ENCODE data around the gene POLDIP3. TPM values are rescaled to one million over a fixed set of nuclear protein-coding genes. Genes with fewer than 3 reads are reported as not detected.

POLDIP3 gene
- total and polyA plus RNA-seq, 2 donors (not counting 3 experiments of a cell fraction or from before 2014, with no cell fraction given), result 29.3 to 60.4 TPM

DNA sequence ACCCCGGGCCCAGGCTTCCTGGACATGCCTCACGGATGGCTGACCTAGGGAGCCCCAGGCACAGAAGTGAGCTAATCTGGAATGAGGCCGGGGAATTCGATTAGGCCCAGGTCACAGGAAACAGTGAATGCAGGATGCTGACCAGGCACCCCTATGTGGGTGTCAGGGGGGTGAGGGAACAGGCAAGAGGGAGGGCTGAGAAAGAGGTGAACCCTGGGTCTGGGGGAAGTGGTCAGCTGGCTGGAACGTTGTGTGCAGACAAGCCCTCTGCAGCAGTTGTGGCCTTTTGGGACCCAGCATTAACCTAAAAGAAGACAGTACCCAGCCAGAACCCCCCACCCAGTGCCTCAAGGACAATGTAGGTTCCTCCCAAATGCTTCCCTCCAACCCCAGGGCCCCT, 52.8 kb downstream of the POLDIP3 start:
- H3K4me3 ChIP-seq (replicated peaks in 1 of 3; ENCODE audit: insufficient read depth in 1 of 3, low read depth in 1 of 3, low read length in 3 of 3), result no peak overlapping the region
- intact Hi-C loops (cut with micrococcal nuclease) (no loop called here), dilution Hi-C loops (cut with MboI; ENCODE audit: extremely low pct_ligation_motif_present, low sequenced_read_pairs) (no loop called here)
- no peak for TF ChIP-seq POLR2A (IDR thresholded peaks at IDR 0.05; ENCODE audit: low read depth, low read length)
- POLR2A ChIA-PET, result interaction anchor here (1.2 kb wide), 1 partner anchor 53 kb away, joined by 3 read pairs; no protein-coding TSS in a partner anchor
- H3K9ac ChIP-seq (replicated peaks; ENCODE audit: extremely low read depth, insufficient read depth, low read length), result no peak overlapping the region
- CTCF ChIA-PET, result interaction anchor here (1.7 to 2.7 kb wide), 3 partner anchors 10 to 391 kb away, joined by 4 to 10 read pairs (median 6); no protein-coding TSS in a partner anchor
- no peaks in the 10 kb centered on the region for H3K27me3 ChIP-seq (ENCODE audit: control insufficient read depth in 2 of 2, insufficient read depth in 2 of 2, low read length in 2 of 2)
- H3K36me3 ChIP-seq (ENCODE audit: control insufficient read depth in 2 of 2, extremely low read depth in 1 of 2, insufficient read depth in 2 of 2, low read length in 2 of 2), result no peaks in the 10 kb centered on the region
- no peak overlapping the region for H3K27ac ChIP-seq (ENCODE audit: insufficient read depth, low read depth, low read length)
- no peak overlapping the region for H3K4me2 ChIP-seq (ENCODE audit: insufficient read depth, low read length)
- no peaks in the 10 kb centered on the region for H4K20me1 ChIP-seq (replicated peaks; ENCODE audit: control insufficient read depth, extremely low read depth, insufficient read depth, low read length)
- DNase-seq (ENCODE audit: low read depth, low spot score) (no peak), FAIRE-seq (no peak)
- no peaks in the 10 kb centered on the region for H3K4me1 ChIP-seq (ENCODE audit: control insufficient read depth, extremely low read depth, insufficient read depth, low read length)
- H3K79me2 ChIP-seq (ENCODE audit: control insufficient read depth, insufficient read depth, low read length), result no peaks in the 10 kb centered on the region
- no peaks in the 10 kb centered on the region for H3K9me3 ChIP-seq (replicated peaks; ENCODE audit: control insufficient read depth, insufficient read depth, low read length)
- no TSS peak for BruUV-seq (replicated peaks)
- H2AFZ ChIP-seq (ENCODE audit: low read depth, low read length), result no peak overlapping the region
- no peaks in the 10 kb centered on the region for H3K9me1 ChIP-seq (replicated peaks; ENCODE audit: control insufficient read depth, extremely low read depth, insufficient read depth, low read length)

GRCh38 chr22:42560781-42561180, 53.9 kb downstream of the POLDIP3 start:
- H3K27me3 ChIP-seq (ENCODE audit: control insufficient read depth in 2 of 2, insufficient read depth in 2 of 2, low read length in 2 of 2), result no peaks in the 10 kb centered on the region
- intact Hi-C loops (cut with micrococcal nuclease) (no loop called here), dilution Hi-C loops (cut with MboI; ENCODE audit: extremely low pct_ligation_motif_present, low sequenced_read_pairs) (no loop called here)
- H3K9me1 ChIP-seq (replicated peaks; ENCODE audit: control insufficient read depth, extremely low read depth, insufficient read depth, low read length), result no peaks in the 10 kb centered on the region
- peak; percentile 49 to 64 for TF ChIP-seq CTCF (IDR thresholded peaks at IDR 0.05; ENCODE audit: extremely low read depth in 1 of 2, insufficient read depth in 1 of 2, low read depth in 1 of 2, low read length in 2 of 2)
- TF ChIP-seq POLR2AphosphoS5 (IDR thresholded peaks at IDR 0.05; ENCODE audit: insufficient read depth, low read depth, low read length), result no peak
- DNase-seq (ENCODE audit: low read depth, low spot score), result no peak
- no TSS peak for BruUV-seq (replicated peaks)
- no peak overlapping the region for H3K4me3 ChIP-seq (replicated peaks in 1 of 3; ENCODE audit: insufficient read depth in 1 of 3, low read depth in 1 of 3, low read length in 3 of 3)
- FAIRE-seq, result peak; percentile 55
- H2AFZ ChIP-seq (ENCODE audit: low read depth, low read length), result no peak overlapping the region
- no peaks in the 10 kb centered on the region for H4K20me1 ChIP-seq (replicated peaks; ENCODE audit: control insufficient read depth, extremely low read depth, insufficient read depth, low read length)
- H3K36me3 ChIP-seq (ENCODE audit: control insufficient read depth in 2 of 2, extremely low read depth in 1 of 2, insufficient read depth in 2 of 2, low read length in 2 of 2), result no peaks in the 10 kb centered on the region
- CTCF ChIA-PET, result interaction anchor here (1.0 to 2.7 kb wide), 5 partner anchors 9 to 27 kb away, joined by 3 to 10 read pairs (median 3); no protein-coding TSS in a partner anchor
- no peak overlapping the region for H3K27ac ChIP-seq (ENCODE audit: insufficient read depth, low read depth, low read length)
- H3K4me2 ChIP-seq (ENCODE audit: insufficient read depth, low read length), result no peak overlapping the region
- POLR2A ChIA-PET, result no interaction called here
- H3K9ac ChIP-seq (replicated peaks; ENCODE audit: extremely low read depth, insufficient read depth, low read length), result no peak overlapping the region
- H3K4me1 ChIP-seq (ENCODE audit: control insufficient read depth, extremely low read depth, insufficient read depth, low read length), result no peaks in the 10 kb centered on the region
- no peaks in the 10 kb centered on the region for H3K79me2 ChIP-seq (ENCODE audit: control insufficient read depth, insufficient read depth, low read length)
- no peaks in the 10 kb centered on the region for H3K9me3 ChIP-seq (replicated peaks; ENCODE audit: control insufficient read depth, insufficient read depth, low read length)
